Fibroblast of upper back skin (primary cell): ENCODE data around the gene MDFIC.

Experiments used
- DNase-seq: peaks from one replicate; pipeline ENCODE4 v3.0.0-alpha.2; 2013

MDFIC gene

DNA sequence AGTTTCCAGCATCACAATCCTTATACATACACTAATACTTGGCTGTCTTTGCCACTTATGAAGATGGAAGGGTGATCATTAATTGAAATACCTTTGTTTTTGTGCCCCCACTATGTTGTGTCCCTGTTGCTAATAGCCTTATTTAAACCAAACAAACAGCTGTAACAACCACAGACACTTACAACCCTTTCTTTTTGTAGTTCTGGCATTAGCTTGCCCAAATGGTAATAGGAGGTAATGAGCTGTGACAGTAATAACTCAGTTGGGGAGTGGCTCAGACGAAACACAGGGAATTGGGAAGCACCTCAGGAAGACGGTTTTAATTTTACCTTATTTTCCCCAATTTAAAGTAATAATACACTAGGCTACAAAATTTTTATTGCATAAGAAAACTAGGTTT, 83.4 kb downstream of the MDFIC start:
- DNase-seq, result no peak

DNA sequence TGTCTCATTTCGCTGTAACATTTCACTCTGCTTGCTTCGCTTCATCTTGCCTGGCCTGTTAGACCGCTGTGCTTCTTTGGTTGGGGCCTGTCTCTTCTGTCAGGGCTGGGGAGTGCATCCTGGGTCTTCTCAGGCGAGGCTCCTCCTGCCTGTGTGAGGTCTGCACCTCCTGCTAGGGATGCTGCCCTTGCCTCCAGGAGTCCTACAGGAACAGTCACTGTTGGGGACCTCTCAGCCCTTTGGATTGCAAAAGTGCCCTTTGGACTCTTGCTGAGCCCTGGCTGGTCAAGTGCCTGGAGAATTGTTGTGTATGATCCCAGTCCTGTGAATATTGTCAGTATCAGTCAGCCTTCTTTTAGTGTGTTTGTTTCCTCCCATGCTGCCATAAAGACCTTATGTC, 84.1 kb downstream of the MDFIC start:
- no peak for DNase-seq

GRCh38 chr7:115007751-115008150, 85.9 kb downstream of the MDFIC start:
- no peak for DNase-seq

DNA sequence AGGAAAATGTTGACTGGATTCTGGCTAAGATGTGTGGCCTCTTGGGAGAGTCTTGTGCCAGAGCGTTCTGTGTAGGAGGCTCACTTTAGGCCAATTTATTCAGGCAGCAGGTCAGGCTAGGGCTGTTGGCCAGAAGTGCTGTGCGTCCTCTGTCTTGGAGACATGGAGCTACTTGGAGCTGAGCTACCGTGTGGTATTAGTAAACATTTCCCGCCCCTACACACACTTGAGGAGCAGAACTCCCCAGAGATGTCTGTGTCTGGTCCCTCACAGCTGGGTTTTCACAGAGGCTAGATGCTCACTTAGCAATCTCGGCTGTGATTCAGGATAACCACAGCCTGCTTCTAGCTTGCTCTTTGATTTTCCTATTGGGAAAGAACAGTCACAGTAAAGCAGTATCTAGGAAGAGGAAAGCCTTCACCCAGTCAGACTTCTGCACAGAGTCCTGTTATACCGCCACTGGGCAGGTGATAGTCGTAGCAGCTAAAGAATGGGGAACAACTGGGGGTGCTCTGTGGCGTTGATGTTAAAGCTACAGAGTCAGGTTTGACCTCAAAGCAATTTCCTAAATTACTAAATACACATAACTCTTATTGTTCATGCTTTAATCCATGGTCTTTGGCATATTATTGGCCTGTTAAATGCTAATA, 86.7 kb downstream of the MDFIC start:
- peak; percentile 77 for DNase-seq

DNA sequence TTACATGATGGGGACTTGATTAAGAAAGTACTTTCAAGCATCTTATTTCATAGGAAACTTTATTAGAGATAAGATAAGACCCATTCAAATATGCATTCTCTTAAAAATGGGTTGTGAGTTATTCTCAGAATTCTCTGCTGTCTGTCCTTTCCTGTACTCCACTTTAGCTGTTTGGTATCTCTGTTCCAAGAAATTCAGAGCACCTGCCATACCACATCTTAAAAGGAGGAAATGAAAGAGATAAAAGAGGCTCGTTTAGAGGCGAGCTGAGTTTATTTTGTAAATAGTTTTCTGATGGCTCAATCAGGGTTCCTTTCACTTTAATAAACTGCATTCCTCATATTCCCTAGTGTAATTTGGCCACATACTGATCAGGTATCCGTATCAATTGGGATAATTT, 87.2 kb downstream of the MDFIC start:
- no peak for DNase-seq

DNA sequence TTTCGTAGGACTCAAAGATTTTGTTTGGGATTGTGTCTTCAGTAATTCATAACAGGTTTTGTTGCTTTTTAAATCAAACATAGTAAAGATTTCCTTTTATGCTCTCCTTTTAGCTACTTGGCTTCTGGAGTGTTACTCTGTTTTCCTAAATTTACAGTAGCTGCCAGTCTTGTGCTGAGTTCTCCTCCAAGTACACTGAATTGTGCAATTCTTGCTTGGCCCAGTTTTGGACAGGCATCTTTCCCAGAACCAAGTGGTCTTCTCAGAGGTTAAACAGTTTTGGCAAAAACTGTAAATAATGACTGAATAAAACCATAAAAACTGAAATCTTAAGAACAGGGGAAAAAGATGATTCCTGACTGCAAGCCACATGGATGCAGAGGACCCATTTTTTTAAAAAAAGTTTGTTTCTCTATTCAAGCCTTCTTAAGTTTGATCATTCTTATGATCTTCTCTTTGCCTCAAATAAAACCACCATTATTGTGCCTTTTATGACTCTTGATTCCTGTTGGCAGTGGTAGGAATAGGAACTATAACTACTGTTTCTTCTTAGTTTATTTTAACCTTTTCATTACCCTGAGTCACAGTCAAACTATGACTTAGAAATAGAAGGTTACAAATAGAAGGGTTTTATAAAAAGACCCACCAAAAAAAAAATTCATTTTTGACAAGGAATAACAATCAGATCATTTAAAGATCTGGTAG, 88.0 kb downstream of the MDFIC start:
- DNase-seq, result peak; percentile 50

GRCh38 chr7:115010441-115010820, 88.5 kb downstream of the MDFIC start:
- DNase-seq, result no peak

DNA sequence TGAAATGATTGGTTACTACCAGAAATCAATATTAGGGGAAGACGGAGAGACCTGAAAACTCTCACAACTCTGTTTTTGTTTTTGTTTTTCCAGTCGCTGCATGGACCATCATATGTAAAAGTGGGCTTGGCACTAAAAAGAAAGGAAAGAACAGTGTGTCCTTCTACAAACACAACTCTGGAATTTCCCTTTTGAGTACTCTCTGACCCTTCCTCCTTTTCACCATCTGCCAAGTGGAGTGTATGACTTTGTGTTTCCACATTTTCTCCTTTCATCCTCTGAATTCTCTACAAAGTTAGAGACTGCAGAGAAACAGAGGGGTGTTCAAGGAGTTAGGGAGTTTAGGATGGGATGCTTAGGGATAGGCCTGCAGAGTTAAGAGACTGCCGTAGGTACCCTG, 92.0 kb downstream of the MDFIC start:
- no peak for DNase-seq

- no peak for DNase-seq
Observed at GRCh38 chr7:115014794-115015193, 92.9 kb downstream of the MDFIC start.

- DNase-seq, result peak; percentile 28
Observed at GRCh38 chr7:115015619-115016018, 93.7 kb downstream of the MDFIC start.

DNA sequence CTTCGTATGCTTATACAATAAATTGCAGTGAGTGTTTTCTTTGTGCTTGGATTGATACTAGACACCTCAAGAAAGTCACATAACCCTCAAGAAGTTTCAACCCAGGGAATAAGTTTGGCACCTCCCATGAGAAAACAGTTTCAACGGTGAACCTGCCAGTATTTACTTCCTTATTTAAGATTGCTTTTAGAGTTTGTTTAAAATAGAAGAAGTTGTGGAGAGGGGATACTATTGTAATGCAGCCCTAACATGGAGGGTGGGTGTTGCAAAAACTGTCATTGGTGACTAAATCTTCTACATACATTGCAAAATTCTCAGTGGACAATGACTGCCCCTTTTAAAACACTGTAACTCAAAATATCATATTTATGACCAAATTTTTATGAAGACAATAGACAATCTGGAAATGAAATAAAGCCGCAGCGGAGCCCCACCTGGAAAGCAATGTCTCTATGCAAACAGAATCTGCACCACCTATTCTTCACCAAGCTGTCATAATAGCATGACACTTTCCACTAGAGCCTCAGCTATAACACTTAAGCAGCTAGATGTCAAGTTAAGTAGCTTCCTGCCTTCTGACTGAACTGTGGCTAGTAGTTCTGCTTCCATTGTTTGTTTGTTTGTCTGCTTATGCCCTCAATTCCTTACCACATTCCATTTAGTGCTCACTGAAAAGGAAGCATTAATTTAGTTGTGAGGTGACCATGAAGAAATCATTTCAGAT, 98.2 kb downstream of the MDFIC start:
- DNase-seq, result no peak

GRCh38 chr7:115023219-115023618, 101.3 kb downstream of the MDFIC start:
- DNase-seq, result no peak

DNA sequence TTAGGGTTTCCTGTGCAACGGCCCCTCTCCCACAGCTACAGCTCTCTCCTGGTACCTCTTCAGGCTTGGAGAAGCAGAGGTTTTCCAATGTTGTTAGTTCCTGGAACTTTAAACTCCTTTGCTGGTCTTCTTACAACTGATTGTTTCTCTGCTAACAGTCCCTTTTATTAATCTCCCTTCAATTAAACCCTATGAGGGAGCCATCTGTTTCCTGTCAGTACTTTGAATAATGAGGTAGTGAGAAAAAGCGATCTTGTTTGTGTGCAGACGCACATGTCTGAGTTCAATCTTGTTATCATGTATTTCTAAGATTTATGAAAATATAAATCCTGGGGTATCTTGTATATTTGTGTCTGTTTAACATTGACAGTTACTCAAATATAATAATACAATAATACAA, 102.4 kb downstream of the MDFIC start:
- no peak for DNase-seq

GRCh38 chr7:115032715-115033703, 111.1 kb downstream of the MDFIC start:
- no peak for DNase-seq

DNA sequence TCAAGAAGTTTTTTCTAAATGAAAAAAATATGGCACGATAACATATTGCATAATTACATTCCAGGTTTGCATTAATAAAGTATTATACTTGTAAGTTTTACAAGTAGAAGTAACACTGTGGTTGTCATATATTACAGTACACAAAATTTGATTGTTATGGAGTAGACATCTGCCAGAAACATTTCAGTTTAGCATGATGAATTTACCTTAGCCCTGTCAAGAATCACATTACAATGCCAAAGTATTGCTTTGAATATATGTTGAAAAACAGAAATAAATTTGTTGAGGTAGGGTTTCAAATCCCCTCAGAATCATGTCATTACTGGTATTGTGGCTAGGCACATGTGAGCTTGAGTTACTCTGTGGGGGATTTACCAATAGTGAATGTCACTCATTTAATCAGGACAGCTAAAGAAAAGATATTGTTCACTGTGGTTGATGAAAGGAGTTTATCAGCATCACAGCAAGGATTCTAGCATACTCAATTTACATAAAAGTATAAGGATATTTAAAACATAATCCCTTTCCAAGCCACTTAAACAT, 112.1 kb downstream of the MDFIC start:
- no peak for DNase-seq

DNA sequence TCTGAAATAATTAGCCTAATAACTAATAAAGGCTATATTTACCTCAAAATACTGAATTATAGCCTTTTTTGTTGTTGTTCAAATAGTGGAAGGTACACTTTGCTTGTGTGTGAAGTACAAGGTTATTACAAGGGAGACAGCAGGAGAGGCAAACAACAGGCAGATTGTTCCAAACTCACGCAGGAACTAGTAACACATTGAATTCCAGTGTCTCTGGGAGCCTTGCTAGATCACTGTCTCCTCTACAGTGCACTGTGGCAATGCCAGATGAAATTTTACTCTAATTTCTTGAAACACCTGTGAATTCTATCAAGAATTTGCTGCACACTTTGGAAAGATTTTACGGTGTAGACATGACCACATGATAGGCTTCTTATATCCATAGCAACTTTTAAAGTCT, 112.6 kb downstream of the MDFIC start:
- no peak for DNase-seq

- no peak for DNase-seq
Observed at GRCh38 chr7:115037128-115037802, 115.4 kb downstream of the MDFIC start.

GRCh38 chr7:115038158-115038557, 116.3 kb downstream of the MDFIC start:
- DNase-seq, result no peak

GRCh38 chr7:115040057-115040456, 118.2 kb downstream of the MDFIC start:
- no peak for DNase-seq

- no peak for DNase-seq
Observed at GRCh38 chr7:115040495-115040894, 118.6 kb downstream of the MDFIC start.

DNA sequence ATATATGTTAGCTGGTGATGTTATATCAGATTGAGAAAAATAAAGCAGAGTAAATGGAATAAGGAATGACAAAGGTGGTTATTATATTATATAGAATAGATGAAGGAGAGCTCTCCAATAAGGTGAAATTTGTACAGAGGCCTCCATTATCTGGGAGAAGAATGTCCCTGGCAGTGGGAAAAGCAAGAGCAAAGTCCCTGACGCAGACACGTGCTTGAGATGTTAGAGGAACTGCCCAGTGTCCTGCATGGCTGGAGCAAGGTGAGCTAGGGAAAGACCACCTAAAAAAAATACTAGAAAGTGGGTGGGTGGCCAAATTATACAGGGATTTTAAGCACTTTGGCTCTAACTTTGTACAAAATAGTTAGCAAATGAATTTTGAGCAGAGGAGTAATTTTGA, 120.7 kb downstream of the MDFIC start:
- no peak for DNase-seq

- no peak for DNase-seq
Observed at GRCh38 chr7:115043605-115044004, 121.7 kb downstream of the MDFIC start.
